ENCODE results near the gene PTPN3. TPM values are rescaled to one million over a fixed set of nuclear protein-coding genes. Genes with fewer than 3 reads are reported as not detected.
A peak's percentile ranks its signal among the peaks of the same experiment; 100 is the strongest.

PTPN3 gene
- polyA plus RNA-seq, 1 donor (not counting 4 experiments of a cell fraction or from before 2014, with no cell fraction given) = 19.9 TPM

DNA sequence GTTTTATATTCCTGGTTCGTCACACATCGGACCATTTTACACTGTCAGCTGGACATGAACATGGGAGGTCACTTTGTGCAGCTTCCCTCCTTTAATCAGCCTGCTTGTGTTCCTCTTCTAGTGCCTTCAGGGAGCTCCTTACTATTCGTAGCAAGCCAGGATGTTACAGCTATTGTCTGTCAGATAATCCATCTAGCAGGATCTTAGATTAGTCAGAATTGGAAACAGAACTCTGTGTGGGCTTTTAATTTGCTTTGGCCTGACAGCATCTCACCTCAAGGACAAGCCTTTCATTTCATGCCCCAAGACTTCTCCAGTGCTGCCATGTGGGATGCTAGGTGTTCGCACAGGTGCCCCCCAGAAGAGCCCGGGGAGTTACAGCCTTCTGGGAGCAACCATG is 147.1 kb downstream of the PTPN3 start:
- H3K27me3 ChIP-seq (ENCODE audit: control insufficient read depth, extremely low read depth, insufficient read depth, low read length) = peaks cover 4% of the 10 kb centered on the region
- H3K79me2 ChIP-seq (ENCODE audit: control insufficient read depth, insufficient read depth, low read length) = no peaks in the 10 kb centered on the region
- no peak overlapping the region for H3K4me3 ChIP-seq (ENCODE audit: control insufficient read depth in 2 of 3, extremely low read depth in 1 of 3, insufficient read depth in 2 of 3, low read depth in 1 of 3, low read length in 3 of 3)
- no peaks in the 10 kb centered on the region for H3K36me3 ChIP-seq (ENCODE audit: control insufficient read depth in 2 of 2, extremely low read depth in 1 of 2, insufficient read depth in 2 of 2, low read length in 2 of 2)
- H3K4me1 ChIP-seq (ENCODE audit: control insufficient read depth, extremely low read depth, insufficient read depth, low read length) = peaks cover 3% of the 10 kb centered on the region
- H2AFZ ChIP-seq (ENCODE audit: control insufficient read depth, low read length) = no peak overlapping the region
- FAIRE-seq (no peak), DNase-seq (ENCODE audit: low read depth, low spot score) (no peak)
- no peaks in the 10 kb centered on the region for H3K9me1 ChIP-seq (ENCODE audit: control insufficient read depth, extremely low read depth, insufficient read depth, low read length)
- no peak overlapping the region for H3K27ac ChIP-seq (ENCODE audit: control insufficient read depth, insufficient read depth, low read length)
- dilution Hi-C loops (cut with MboI; ENCODE audit: extremely low pct_ligation_motif_present, low sequenced_read_pairs) = no loop called here
- H3K4me2 ChIP-seq (ENCODE audit: control insufficient read depth, extremely low read depth, insufficient read depth, low read depth, low read length) = no peak overlapping the region
- no peak overlapping the region for H3K9ac ChIP-seq (ENCODE audit: control insufficient read depth, extremely low read depth, insufficient read depth, low read length)
- H3K9me3 ChIP-seq (ENCODE audit: control insufficient read depth, low read depth, low read length) = no peaks in the 10 kb centered on the region
- H4K20me1 ChIP-seq (ENCODE audit: control insufficient read depth, extremely low read depth, insufficient read depth, low read length) = no peaks in the 10 kb centered on the region
- TF ChIP-seq CTCF (optimal IDR thresholded peaks at IDR 0.05 in 1 of 3, IDR thresholded peaks at IDR 0.05 in 1 of 3, conservative IDR thresholded peaks at IDR 0.05 in 1 of 3; ENCODE audit: extremely low read depth in 1 of 3, insufficient read depth in 2 of 3, low read length in 3 of 3) (no peak), EZH2 (IDR thresholded peaks at IDR 0.05; ENCODE audit: low read length) (no peak)

GRCh38 chr9:109349421-109349846 is 148.7 kb downstream of the PTPN3 start:
- no peaks in the 10 kb centered on the region for H4K20me1 ChIP-seq (ENCODE audit: control insufficient read depth, extremely low read depth, insufficient read depth, low read length)
- FAIRE-seq (peak; percentile 44), DNase-seq (ENCODE audit: low read depth, low spot score) (peak; percentile 40)
- H2AFZ ChIP-seq (ENCODE audit: control insufficient read depth, low read length) = no peak overlapping the region
- H3K4me1 ChIP-seq (ENCODE audit: control insufficient read depth, extremely low read depth, insufficient read depth, low read length) = peaks cover 14% of the 10 kb centered on the region
- H3K4me2 ChIP-seq (ENCODE audit: control insufficient read depth, extremely low read depth, insufficient read depth, low read depth, low read length) = no peak overlapping the region
- H3K36me3 ChIP-seq (ENCODE audit: control insufficient read depth in 2 of 2, extremely low read depth in 1 of 2, insufficient read depth in 2 of 2, low read length in 2 of 2) = no peaks in the 10 kb centered on the region
- no peak overlapping the region for H3K9ac ChIP-seq (ENCODE audit: control insufficient read depth, extremely low read depth, insufficient read depth, low read length)
- dilution Hi-C loops (cut with MboI; ENCODE audit: extremely low pct_ligation_motif_present, low sequenced_read_pairs) = no loop called here
- H3K27me3 ChIP-seq (ENCODE audit: control insufficient read depth, extremely low read depth, insufficient read depth, low read length) = no peaks in the 10 kb centered on the region
- no peaks in the 10 kb centered on the region for H3K79me2 ChIP-seq (ENCODE audit: control insufficient read depth, insufficient read depth, low read length)
- no peaks in the 10 kb centered on the region for H3K9me3 ChIP-seq (ENCODE audit: control insufficient read depth, low read depth, low read length)
- no peak for TF ChIP-seq CTCF (optimal IDR thresholded peaks at IDR 0.05 in 1 of 3, IDR thresholded peaks at IDR 0.05 in 1 of 3, conservative IDR thresholded peaks at IDR 0.05 in 1 of 3; ENCODE audit: extremely low read depth in 1 of 3, insufficient read depth in 2 of 3, low read length in 3 of 3)
- no peak for TF ChIP-seq EZH2 (IDR thresholded peaks at IDR 0.05; ENCODE audit: low read length)
- no peaks in the 10 kb centered on the region for H3K9me1 ChIP-seq (ENCODE audit: control insufficient read depth, extremely low read depth, insufficient read depth, low read length)
- no peak overlapping the region for H3K4me3 ChIP-seq (ENCODE audit: control insufficient read depth in 2 of 3, extremely low read depth in 1 of 3, insufficient read depth in 2 of 3, low read depth in 1 of 3, low read length in 3 of 3)
- no peak overlapping the region for H3K27ac ChIP-seq (ENCODE audit: control insufficient read depth, insufficient read depth, low read length)
